Gastroesophageal sphincter (tissue), 2 donors: ENCODE results near the gene NAV2.

Experiments
- POLR2A ChIP-seq, 2 donors: fragments of 450-650 bp; IDR thresholded peaks; one replicate each; pipeline ENCODE4 v1.6.1; 2017; ENCODE audit warnings: antibody characterized with exemption in 2 of 2, mild to moderate bottlenecking in 2 of 2, moderate library complexity in 1 of 2
- POLR2AphosphoS5 ChIP-seq: sonication (generic); formaldehyde crosslinking; IDR thresholded peaks from one replicate; pipeline ENCODE4 v1.6.1; 2017; ENCODE audit warnings: antibody characterized with exemption

- TF ChIP-seq POLR2A (IDR thresholded peaks at IDR 0.05) (no peak), POLR2AphosphoS5 (no peak)
Measured at GRCh38 chr11:19933801-19934488, 221.3 kb downstream of the NAV2 start.
